DOHH2 (cell line): ENCODE results near the gene CUBN.

Experiments used
- EZH2phosphoT487 ChIP-seq: fragments of 200-600 bp; sonication (generic); IDR thresholded peaks from 2 replicates; pipeline ENCODE4 v1.6.1; 2017; ENCODE audit warnings: borderline replicate concordance, mild to moderate bottlenecking, antibody characterized with exemption, low read length, moderate library complexity, mixed read lengths
- TF ChIP-seq, protein P1 (sequence below): fragments of 200-600 bp; sonication (generic); IDR thresholded peaks from one replicate; pipeline ENCODE4 v1.5.1; 2014; ENCODE audit warnings: antibody characterized with exemption, mild to moderate bottlenecking, low read depth, low read length; ENCODE audit not compliant: poor library complexity, severe bottlenecking

DNA sequence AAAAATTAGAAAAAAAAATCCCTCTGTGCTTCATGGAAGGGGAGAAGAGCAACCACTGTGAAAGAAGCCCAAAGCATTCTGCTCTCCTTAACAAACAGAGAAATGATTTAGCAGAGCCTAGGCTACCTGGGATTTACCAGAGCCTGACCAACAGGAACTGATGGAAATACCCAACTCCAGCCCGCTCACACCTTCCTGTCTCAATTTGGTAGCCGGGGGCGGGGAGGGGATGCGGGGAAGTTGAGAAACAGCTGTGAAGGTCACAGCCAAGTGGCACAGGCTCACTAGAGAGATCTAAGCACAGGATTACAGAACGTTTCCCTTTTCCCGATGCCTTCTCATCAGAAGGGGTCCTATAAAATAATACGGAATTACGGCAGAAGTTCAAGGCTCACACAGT is 330.0 kb downstream of the CUBN start:
- TF ChIP-seq, protein P1, sequence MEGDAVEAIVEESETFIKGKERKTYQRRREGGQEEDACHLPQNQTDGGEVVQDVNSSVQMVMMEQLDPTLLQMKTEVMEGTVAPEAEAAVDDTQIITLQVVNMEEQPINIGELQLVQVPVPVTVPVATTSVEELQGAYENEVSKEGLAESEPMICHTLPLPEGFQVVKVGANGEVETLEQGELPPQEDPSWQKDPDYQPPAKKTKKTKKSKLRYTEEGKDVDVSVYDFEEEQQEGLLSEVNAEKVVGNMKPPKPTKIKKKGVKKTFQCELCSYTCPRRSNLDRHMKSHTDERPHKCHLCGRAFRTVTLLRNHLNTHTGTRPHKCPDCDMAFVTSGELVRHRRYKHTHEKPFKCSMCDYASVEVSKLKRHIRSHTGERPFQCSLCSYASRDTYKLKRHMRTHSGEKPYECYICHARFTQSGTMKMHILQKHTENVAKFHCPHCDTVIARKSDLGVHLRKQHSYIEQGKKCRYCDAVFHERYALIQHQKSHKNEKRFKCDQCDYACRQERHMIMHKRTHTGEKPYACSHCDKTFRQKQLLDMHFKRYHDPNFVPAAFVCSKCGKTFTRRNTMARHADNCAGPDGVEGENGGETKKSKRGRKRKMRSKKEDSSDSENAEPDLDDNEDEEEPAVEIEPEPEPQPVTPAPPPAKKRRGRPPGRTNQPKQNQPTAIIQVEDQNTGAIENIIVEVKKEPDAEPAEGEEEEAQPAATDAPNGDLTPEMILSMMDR = no peak
- TF ChIP-seq EZH2phosphoT487 = no peak
